B cell (primary cell): ENCODE measurements around the gene KCNJ5.

Experiments used
- CTCF ChIP-seq: fragments of 200-600 bp; IDR thresholded peaks from one replicate; pipeline ENCODE4 v1.8.0; 2022; ENCODE audit warnings: antibody characterized with exemption, mild to moderate bottlenecking
- EZH2 ChIP-seq: IDR thresholded peaks from 2 replicates; pipeline ENCODE4 v1.6.1; 2012; ENCODE audit warnings: borderline replicate concordance, low read depth, mild to moderate bottlenecking, moderate library complexity, low read length; ENCODE audit not compliant: insufficient read depth, poor library complexity, severe bottlenecking

GRCh38 chr11:128953151-128953550, 62.0 kb downstream of the KCNJ5 start:
- TF ChIP-seq CTCF (no peak), EZH2 (no peak)
